IPS-15b (cell line): ENCODE results near the gene NOL8.

ENCODE experiments used
- H3K27me3 ChIP-seq: one replicate; pipeline ENCODE4 v1.6.1; 2013; ENCODE audit warnings: low read length; ENCODE audit not compliant: control insufficient read depth, insufficient read depth
- H3K36me3 ChIP-seq: one replicate; pipeline ENCODE4 v1.6.1; 2013; ENCODE audit warnings: low read length; ENCODE audit not compliant: control insufficient read depth, insufficient read depth
- H3K4me1 ChIP-seq: one replicate; pipeline ENCODE4 v1.6.1; 2013; ENCODE audit warnings: mild to moderate bottlenecking, low read length; ENCODE audit not compliant: control insufficient read depth, insufficient read depth
- H3K4me3 ChIP-seq: one replicate; pipeline ENCODE4 v1.5.1; 2013; ENCODE audit warnings: low read depth, low read length
- H3K9ac ChIP-seq: one replicate; pipeline ENCODE4 v1.6.1; 2013; ENCODE audit warnings: low read depth, mild to moderate bottlenecking, low read length
- H3K9me3 ChIP-seq: one replicate; pipeline ENCODE4 v1.6.1; 2013; ENCODE audit warnings: mild to moderate bottlenecking, low read length; ENCODE audit not compliant: control insufficient read depth, insufficient read depth

NOL8 gene

GRCh38 chr9:92325269-92325990 lies at the start of gene NOL8, which contains the start of gene CENPP:
Gene NOL8 (minus strand): TSS chr9:92325350. CDS start chr9:92324161, 1,189 bp downstream.
Gene CENPP (plus strand): TSS chr9:92325953.
- Histone ChIP-seq H3K4me3 (peak within 1 kb of the TSS; percentile 81), H3K9ac (peak within 1 kb of the TSS; percentile 99), H3K9me3 (no peaks in the 10 kb centered on the region), H3K36me3 (no peaks in the 10 kb centered on the region), H3K4me1 (peaks cover 2% of the 10 kb centered on the region), H3K27me3 (no peaks in the 10 kb centered on the region)

DNA sequence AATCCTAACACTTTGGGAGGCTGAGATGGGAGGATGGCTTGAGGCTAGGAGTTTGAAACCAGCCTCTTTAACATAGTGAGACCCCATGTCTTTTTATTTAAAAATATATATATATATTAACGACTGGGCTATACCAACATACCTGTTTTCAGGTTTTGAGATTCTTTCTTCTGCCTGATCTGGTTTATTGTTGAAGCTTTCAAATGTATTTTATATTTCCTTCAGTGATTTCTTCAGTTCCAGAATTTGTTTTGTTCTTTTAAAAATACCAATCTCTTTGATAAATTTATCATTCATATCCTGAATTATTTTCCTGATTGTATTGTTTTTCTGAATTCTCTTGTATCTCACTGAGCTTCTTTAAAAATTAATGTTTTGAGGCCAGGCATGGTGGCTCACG lies 48.0 kb upstream of the NOL8 start:
- Histone ChIP-seq H3K36me3 (no peaks in the 10 kb centered on the region), H3K27me3 (no peaks in the 10 kb centered on the region), H3K4me3 (no peak overlapping the region), H3K4me1 (peaks cover 17% of the 10 kb centered on the region), H3K9ac (no peak overlapping the region), H3K9me3 (no peaks in the 10 kb centered on the region)

GRCh38 chr9:92369075-92369474 lies 43.9 kb upstream of the NOL8 start:
- Histone ChIP-seq H3K4me3 (no peak overlapping the region), H3K9ac (no peak overlapping the region), H3K9me3 (no peaks in the 10 kb centered on the region), H3K27me3 (no peaks in the 10 kb centered on the region), H3K36me3 (no peaks in the 10 kb centered on the region), H3K4me1 (peaks cover 7% of the 10 kb centered on the region)

DNA sequence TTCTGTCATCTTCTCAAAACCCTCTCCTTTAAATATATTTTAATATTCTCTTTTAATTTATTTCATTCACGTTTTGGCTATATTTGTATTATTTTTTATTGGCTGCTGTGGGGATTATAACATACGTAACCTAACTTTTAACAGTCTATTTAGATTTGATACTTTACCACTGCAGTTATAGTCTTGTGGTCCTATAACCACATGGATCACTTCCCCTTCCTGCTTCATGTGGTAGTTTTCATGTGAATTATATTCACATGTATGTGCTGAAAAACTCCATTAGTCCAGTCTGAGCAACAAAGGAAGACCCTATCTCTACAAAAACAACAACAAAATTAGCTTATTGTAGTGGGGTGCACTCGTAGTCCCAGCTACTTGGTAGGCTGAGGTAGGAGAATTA lies 34.9 kb upstream of the NOL8 start:
- H3K4me1 ChIP-seq, result no peaks in the 10 kb centered on the region
- H3K27me3 ChIP-seq, result no peaks in the 10 kb centered on the region
- no peaks in the 10 kb centered on the region for H3K9me3 ChIP-seq
- H3K4me3 ChIP-seq, result no peak overlapping the region
- no peaks in the 10 kb centered on the region for H3K36me3 ChIP-seq
- H3K9ac ChIP-seq, result no peak overlapping the region

GRCh38 chr9:92359394-92359995 lies 34.3 kb upstream of the NOL8 start:
- H3K9me3 ChIP-seq, result no peaks in the 10 kb centered on the region
- H3K4me3 ChIP-seq, result no peak overlapping the region
- no peak overlapping the region for H3K9ac ChIP-seq
- H3K27me3 ChIP-seq, result no peaks in the 10 kb centered on the region
- no peaks in the 10 kb centered on the region for H3K4me1 ChIP-seq
- no peaks in the 10 kb centered on the region for H3K36me3 ChIP-seq

DNA sequence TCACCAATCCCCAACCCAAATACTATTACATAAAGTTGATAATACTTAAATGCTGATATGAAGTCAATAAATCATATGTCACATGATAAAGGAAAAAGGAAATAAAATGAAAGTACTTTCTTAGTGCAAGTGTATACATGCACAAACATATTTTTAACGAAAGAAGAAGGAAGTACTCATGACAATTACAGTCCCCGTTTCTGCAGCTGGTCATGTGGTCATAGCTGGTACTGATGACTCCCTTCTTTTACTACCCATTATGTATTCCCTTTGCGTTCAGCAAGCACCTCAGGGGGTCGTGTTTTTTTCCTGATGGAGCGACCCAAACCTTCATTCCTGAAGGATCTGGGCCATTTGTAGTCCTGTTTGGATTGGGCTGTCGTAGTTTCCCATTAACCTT lies 27.9 kb upstream of the NOL8 start:
- Histone ChIP-seq H3K9ac (no peak overlapping the region), H3K9me3 (no peaks in the 10 kb centered on the region), H3K36me3 (no peaks in the 10 kb centered on the region), H3K4me3 (no peak overlapping the region), H3K4me1 (no peaks in the 10 kb centered on the region), H3K27me3 (no peaks in the 10 kb centered on the region)

DNA sequence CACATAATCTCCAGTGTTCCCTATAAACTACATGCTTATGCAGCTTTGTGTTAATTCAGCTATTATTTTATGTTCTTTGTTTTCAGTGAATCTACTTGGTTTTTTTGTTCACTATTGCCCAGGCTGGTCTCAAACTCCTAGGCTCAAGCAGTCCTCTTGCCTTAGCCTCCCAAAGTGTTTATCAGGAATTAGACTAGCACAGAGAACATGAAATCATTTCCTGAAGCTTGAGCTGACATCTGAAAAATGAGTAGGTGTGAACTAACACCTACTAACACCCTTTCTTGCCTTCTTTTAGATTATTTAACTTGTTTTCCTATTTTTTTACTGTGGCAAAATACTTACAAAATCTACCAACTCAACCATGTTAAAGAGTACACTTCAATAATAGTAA lies 25.6 kb upstream of the NOL8 start:
- Histone ChIP-seq H3K4me1 (no peaks in the 10 kb centered on the region), H3K27me3 (no peaks in the 10 kb centered on the region), H3K9ac (no peak overlapping the region), H3K9me3 (no peaks in the 10 kb centered on the region), H3K36me3 (no peaks in the 10 kb centered on the region), H3K4me3 (no peak overlapping the region)

- H3K4me1 ChIP-seq, result no peaks in the 10 kb centered on the region
- H3K9ac ChIP-seq, result no peak overlapping the region
- no peaks in the 10 kb centered on the region for H3K36me3 ChIP-seq
- no peaks in the 10 kb centered on the region for H3K27me3 ChIP-seq
- H3K4me3 ChIP-seq, result no peak overlapping the region
- no peaks in the 10 kb centered on the region for H3K9me3 ChIP-seq
Observed at GRCh38 chr9:92349771-92350739, 24.9 kb upstream of the NOL8 start.

- Histone ChIP-seq H3K9ac (no peak overlapping the region), H3K4me1 (peaks cover 4% of the 10 kb centered on the region), H3K4me3 (no peak overlapping the region), H3K36me3 (no peaks in the 10 kb centered on the region), H3K9me3 (no peaks in the 10 kb centered on the region), H3K27me3 (no peaks in the 10 kb centered on the region)
Observed at GRCh38 chr9:92345582-92345981, 20.4 kb upstream of the NOL8 start.

GRCh38 chr9:92342825-92343488 lies 17.8 kb upstream of the NOL8 start:
- Histone ChIP-seq H3K9me3 (no peaks in the 10 kb centered on the region), H3K4me1 (peaks cover 4% of the 10 kb centered on the region), H3K27me3 (no peaks in the 10 kb centered on the region), H3K4me3 (no peak overlapping the region), H3K36me3 (no peaks in the 10 kb centered on the region), H3K9ac (no peak overlapping the region)

DNA sequence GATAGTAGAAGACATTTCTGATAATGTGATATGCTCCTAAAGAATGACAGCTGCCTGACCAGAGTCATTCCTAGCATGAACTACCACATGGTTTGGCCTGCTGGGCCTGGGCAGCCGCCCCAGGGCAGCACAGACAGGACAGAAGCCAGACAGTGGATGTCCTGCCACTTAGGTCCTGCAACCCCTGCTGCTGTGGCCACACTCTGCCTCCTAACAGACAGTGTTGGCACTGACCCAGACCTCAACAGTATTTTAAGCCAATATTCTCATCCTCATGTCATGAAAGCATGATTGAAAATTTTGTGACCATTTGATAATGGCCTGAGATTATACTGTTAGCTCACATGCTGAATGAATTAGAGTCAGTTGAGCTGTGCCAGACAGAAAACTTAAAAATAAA lies 16.4 kb upstream of the NOL8 start:
- no peaks in the 10 kb centered on the region for H3K9me3 ChIP-seq
- peaks cover 4% of the 10 kb centered on the region for H3K4me1 ChIP-seq
- H3K4me3 ChIP-seq, result no peak overlapping the region
- H3K27me3 ChIP-seq, result no peaks in the 10 kb centered on the region
- H3K36me3 ChIP-seq, result no peaks in the 10 kb centered on the region
- H3K9ac ChIP-seq, result no peak overlapping the region
